ENCODE measurements around the gene PTPRN2. TPM values are rescaled to one million over a fixed set of nuclear protein-coding genes. Genes with fewer than 3 reads are reported as not detected.

Gene PTPRN2
- total and polyA plus RNA-seq, 2 of the 13 experiments (the other 11 are each of a cell fraction or from before 2014, with no cell fraction given) = 2.5 to 24.2 TPM

DNA sequence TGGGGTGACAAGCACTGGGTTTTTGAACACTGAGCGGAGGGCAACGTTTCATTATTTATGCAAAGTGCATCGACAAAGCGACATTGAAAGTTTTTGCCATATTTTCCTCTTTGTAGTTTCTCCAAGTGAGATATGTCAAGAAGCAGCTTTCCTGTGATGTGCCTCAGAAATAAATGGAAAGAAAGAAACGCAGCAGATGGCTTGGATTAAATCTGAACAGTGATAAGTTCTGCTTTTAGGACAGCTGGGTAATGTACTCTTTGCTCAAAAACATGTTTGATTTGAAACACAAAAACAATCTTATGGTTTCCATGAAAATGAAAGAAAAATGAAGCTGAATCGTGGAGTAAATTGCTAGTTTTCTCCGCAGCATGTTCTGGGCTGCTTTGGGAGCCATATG, 166.3 kb downstream of the PTPRN2 start:
- Histone ChIP-seq H2AFZ (ENCODE audit: low read length) (no peak overlapping the region), H3K79me2 (ENCODE audit: insufficient read depth, low read length) (no peaks in the 10 kb centered on the region), H4K20me1 (ENCODE audit: insufficient read depth, low read length) (peaks cover 32% of the 10 kb centered on the region; the same call in 1 of the 2 replicates), H3K4me3 (replicated peaks in 1 of 3; ENCODE audit: insufficient read depth in 1 of 3, low read depth in 2 of 3, low read length in 3 of 3) (no peak overlapping the region), H3K27ac (ENCODE audit: extremely low read length, insufficient read depth, low read length) (no peak overlapping the region), H3K27me3 (ENCODE audit: control insufficient read depth in 1 of 2, insufficient read depth in 2 of 2, low read length in 2 of 2) (no peaks in the 10 kb centered on the region), H3K9ac (ENCODE audit: insufficient read depth, low read depth, low read length) (no peak overlapping the region), H3K9me3 (ENCODE audit: low read length) (no peaks in the 10 kb centered on the region), H3K4me2 (ENCODE audit: low read depth, low read length) (no peak overlapping the region), H3K4me1 (ENCODE audit: insufficient read depth, low read length) (0 out of 2 replicates have a peak, but pooled peaks cover 10% of the 10 kb centered on the region), H3K36me3 (replicated peaks in 1 of 2; ENCODE audit: control insufficient read depth in 1 of 2, insufficient read depth in 2 of 2, low read length in 2 of 2) (no peaks in the 10 kb centered on the region; a peak in 1 of 5 replicates)
- TF ChIP-seq, protein P1, sequence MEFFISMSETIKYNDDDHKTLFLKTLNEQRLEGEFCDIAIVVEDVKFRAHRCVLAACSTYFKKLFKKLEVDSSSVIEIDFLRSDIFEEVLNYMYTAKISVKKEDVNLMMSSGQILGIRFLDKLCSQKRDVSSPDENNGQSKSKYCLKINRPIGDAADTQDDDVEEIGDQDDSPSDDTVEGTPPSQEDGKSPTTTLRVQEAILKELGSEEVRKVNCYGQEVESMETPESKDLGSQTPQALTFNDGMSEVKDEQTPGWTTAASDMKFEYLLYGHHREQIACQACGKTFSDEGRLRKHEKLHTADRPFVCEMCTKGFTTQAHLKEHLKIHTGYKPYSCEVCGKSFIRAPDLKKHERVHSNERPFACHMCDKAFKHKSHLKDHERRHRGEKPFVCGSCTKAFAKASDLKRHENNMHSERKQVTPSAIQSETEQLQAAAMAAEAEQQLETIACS (CRISPR knock-in tag; IDR thresholded peaks at IDR 0.05) = no peak
- TF ChIP-seq ZNF678 (CRISPR knock-in tag; IDR thresholded peaks at IDR 0.05) (no peak), ASH2L (IDR thresholded peaks at IDR 0.05; ENCODE audit: insufficient read length, low read depth, low read length) (no peak), POLR2AphosphoS5 (IDR thresholded peaks at IDR 0.05; ENCODE audit: low read depth, low read length) (no peak), RBFOX2 (IDR thresholded peaks at IDR 0.05; ENCODE audit: low read depth, low read length) (no peak), NFE2L1 (CRISPR knock-in tag; IDR thresholded peaks at IDR 0.05; ENCODE audit: borderline replicate concordance) (no peak), FOXO1 (CRISPR knock-in tag; IDR thresholded peaks at IDR 0.05) (no peak)
- BruUV-seq (replicated peaks) = no TSS peak
- 87% methylated on average over 7 of the region's 7 CpGs for WGBS (ENCODE audit: low lambda C conversion rate)
- FAIRE-seq = no peak
- no peak for ATAC-seq
- in situ Hi-C loops (cut with HindIII; ENCODE audit: extremely low pct_ligation_motif_present, low pct_unique_long_range_greater_than_20kb) = no loop called here
- no peak for DNase-seq (ENCODE audit: low spot score)
- intact Hi-C loops (cut with micrococcal nuclease; ENCODE audit: unreplicated experiment) = no loop called here
- ChIA-PET CTCF (ENCODE audit: low intra/inter-chr PET ratio, low total read pairs) (no interaction called here), POLR2A (no interaction called here)
